ENCODE measurements around the gene TMOD2.

The TMOD2 gene

GRCh38 chr15:51724673-51725072, 26.7 kb upstream of the TMOD2 start:
- Histone ChIP-seq H3K36me3 (ENCODE audit: control insufficient read depth, insufficient read depth, low read length) (no peaks in the 10 kb centered on the region), H3K79me2 (no peaks in the 10 kb centered on the region), H2AFZ (no peak overlapping the region), H3K4me1 (no peaks in the 10 kb centered on the region), H3K4me3 (ENCODE audit: low read depth, low read length) (no peak overlapping the region), H3K27ac (no peak overlapping the region), H3K27me3 (ENCODE audit: control insufficient read depth, insufficient read depth, low read length) (no peaks in the 10 kb centered on the region), H3K9ac (no peak overlapping the region), H3K9me3 (ENCODE audit: control insufficient read depth, low read length) (no peaks in the 10 kb centered on the region), H3K4me2 (ENCODE audit: low read length) (no peak overlapping the region)
- TF ChIP-seq, protein P1, sequence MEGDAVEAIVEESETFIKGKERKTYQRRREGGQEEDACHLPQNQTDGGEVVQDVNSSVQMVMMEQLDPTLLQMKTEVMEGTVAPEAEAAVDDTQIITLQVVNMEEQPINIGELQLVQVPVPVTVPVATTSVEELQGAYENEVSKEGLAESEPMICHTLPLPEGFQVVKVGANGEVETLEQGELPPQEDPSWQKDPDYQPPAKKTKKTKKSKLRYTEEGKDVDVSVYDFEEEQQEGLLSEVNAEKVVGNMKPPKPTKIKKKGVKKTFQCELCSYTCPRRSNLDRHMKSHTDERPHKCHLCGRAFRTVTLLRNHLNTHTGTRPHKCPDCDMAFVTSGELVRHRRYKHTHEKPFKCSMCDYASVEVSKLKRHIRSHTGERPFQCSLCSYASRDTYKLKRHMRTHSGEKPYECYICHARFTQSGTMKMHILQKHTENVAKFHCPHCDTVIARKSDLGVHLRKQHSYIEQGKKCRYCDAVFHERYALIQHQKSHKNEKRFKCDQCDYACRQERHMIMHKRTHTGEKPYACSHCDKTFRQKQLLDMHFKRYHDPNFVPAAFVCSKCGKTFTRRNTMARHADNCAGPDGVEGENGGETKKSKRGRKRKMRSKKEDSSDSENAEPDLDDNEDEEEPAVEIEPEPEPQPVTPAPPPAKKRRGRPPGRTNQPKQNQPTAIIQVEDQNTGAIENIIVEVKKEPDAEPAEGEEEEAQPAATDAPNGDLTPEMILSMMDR (IDR thresholded peaks at IDR 0.05), result no peak

DNA sequence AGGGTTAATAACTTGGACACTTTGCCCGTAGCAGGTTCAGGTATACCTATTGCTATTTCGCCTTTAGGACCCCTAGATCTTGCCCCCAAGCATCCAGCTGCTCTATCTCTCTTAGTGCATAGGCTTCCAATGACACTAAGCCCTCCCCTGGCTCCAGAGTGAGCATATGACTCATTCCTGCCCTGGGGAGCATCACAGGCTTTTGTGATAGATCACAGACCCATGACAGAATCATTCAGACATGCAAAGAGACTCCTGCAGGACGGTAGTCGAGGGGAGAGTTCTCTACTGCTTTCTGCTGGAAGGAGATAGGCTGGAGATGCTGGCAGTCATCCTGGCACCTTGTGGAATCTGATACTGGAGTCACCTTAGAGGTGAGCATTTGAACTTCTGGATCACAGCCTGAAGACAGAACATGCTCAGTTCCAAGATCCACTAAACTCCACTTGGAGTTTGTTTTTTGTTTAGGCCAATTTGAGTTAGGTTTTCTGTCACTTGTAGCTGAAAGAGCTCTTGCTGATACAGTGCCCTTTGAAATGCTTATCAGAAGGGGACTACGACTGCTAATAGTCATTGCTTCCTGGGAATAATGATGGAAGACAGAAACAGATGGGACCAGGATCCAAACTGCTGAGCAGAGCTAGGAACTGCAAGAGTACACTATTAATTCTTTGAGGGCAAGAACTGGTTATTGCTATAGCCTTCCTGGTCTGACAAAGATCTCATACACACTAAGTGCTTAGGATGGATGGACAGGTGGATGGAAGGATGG, 24.9 kb upstream of the TMOD2 start:
- no peak overlapping the region for H3K4me2 ChIP-seq (ENCODE audit: low read length)
- H3K27ac ChIP-seq, result no peak overlapping the region
- H3K4me3 ChIP-seq (ENCODE audit: low read depth, low read length), result no peak overlapping the region
- H3K36me3 ChIP-seq (ENCODE audit: control insufficient read depth, insufficient read depth, low read length), result no peaks in the 10 kb centered on the region
- no peak overlapping the region for H2AFZ ChIP-seq
- H3K27me3 ChIP-seq (ENCODE audit: control insufficient read depth, insufficient read depth, low read length), result no peaks in the 10 kb centered on the region
- no peaks in the 10 kb centered on the region for H3K9me3 ChIP-seq (ENCODE audit: control insufficient read depth, low read length)
- no peaks in the 10 kb centered on the region for H3K4me1 ChIP-seq
- TF ChIP-seq, protein P1 (IDR thresholded peaks at IDR 0.05), result no peak
- no peaks in the 10 kb centered on the region for H3K79me2 ChIP-seq
- no peak overlapping the region for H3K9ac ChIP-seq

DNA sequence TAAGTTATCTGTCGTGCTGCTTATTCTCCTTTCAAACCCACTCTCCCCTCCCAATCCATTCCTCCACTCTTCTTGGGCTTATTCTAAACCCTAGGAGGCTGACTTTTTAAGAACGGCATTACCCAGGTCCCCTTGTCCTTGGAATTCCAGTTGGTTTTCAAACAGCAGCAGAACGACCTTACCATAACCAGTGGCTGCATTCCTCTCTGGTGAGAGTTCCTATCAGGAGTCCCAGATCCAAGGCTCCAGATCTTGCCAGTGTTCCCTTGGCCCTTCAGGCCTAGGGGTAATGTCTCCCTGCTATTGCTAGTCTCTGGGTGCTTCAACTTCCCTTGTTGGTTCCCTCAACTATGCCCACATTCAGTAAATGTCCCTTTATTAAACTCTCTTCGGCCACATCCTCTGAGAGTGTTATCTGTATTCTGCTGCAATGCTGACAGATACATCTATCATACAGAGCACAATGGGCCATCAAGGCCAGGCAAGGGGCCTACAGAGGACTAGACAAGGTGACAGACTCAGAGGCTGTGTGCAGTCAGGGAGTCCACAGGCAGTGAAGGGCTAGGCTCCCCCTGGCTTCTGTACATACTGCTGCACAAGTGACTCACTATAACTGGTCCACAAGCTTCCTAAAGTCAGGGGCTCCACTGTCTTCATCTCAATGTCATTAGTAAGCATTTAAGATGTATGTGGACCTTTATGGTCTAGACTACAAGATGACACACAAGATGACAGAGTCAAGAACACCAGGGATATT, 24.1 kb upstream of the TMOD2 start:
- Histone ChIP-seq H3K4me1 (no peaks in the 10 kb centered on the region), H3K36me3 (ENCODE audit: control insufficient read depth, insufficient read depth, low read length) (no peaks in the 10 kb centered on the region), H3K4me2 (ENCODE audit: low read length) (no peak overlapping the region), H3K27me3 (ENCODE audit: control insufficient read depth, insufficient read depth, low read length) (no peaks in the 10 kb centered on the region), H2AFZ (no peak overlapping the region), H3K79me2 (no peaks in the 10 kb centered on the region), H3K9ac (no peak overlapping the region), H3K4me3 (ENCODE audit: low read depth, low read length) (no peak overlapping the region), H3K9me3 (ENCODE audit: control insufficient read depth, low read length) (no peaks in the 10 kb centered on the region), H3K27ac (no peak overlapping the region)
- TF ChIP-seq, protein P1 (IDR thresholded peaks at IDR 0.05), result no peak

- H3K9ac ChIP-seq, result no peak overlapping the region
- H3K36me3 ChIP-seq (ENCODE audit: control insufficient read depth, insufficient read depth, low read length), result no peaks in the 10 kb centered on the region
- TF ChIP-seq, protein P1 (IDR thresholded peaks at IDR 0.05), result no peak
- no peaks in the 10 kb centered on the region for H3K4me1 ChIP-seq
- H3K79me2 ChIP-seq, result no peaks in the 10 kb centered on the region
- no peaks in the 10 kb centered on the region for H3K9me3 ChIP-seq (ENCODE audit: control insufficient read depth, low read length)
- H3K27me3 ChIP-seq (ENCODE audit: control insufficient read depth, insufficient read depth, low read length), result no peaks in the 10 kb centered on the region
- peak overlapping the region; percentile 61 for H3K27ac ChIP-seq
- no peak overlapping the region for H3K4me3 ChIP-seq (ENCODE audit: low read depth, low read length)
- peak overlapping the region; percentile 33 for H3K4me2 ChIP-seq (ENCODE audit: low read length)
- no peak overlapping the region for H2AFZ ChIP-seq
Observed at GRCh38 chr15:51731549-51732267, 19.7 kb upstream of the TMOD2 start.
